Gastroesophageal sphincter (tissue), 3 donors: ENCODE results near the gene CALML6.

Experiments used
- EP300 ChIP-seq: sonication (generic); formaldehyde crosslinking; IDR thresholded peaks from one replicate; pipeline ENCODE4 v1.6.1; 2017; ENCODE audit warnings: antibody characterized with exemption, mild to moderate bottlenecking
- POLR2A ChIP-seq, 2 donors: fragments of 450-650 bp; IDR thresholded peaks; one replicate each; pipeline ENCODE4 v1.6.1; 2017; ENCODE audit warnings: antibody characterized with exemption in 2 of 2, mild to moderate bottlenecking in 2 of 2, moderate library complexity in 1 of 2
- POLR2AphosphoS5 ChIP-seq: sonication (generic); formaldehyde crosslinking; IDR thresholded peaks from one replicate; pipeline ENCODE4 v1.6.1; 2017; ENCODE audit warnings: antibody characterized with exemption
- TF ChIP-seq, protein P1 (sequence below), 4 experiments: fragments of 200-600 bp in 2 of 4; fragments of 450-650 bp in 2 of 4; sonication (generic) in 1 of 4; IDR thresholded peaks; one replicate each; pipeline ENCODE4 v1.5.1; 2017 to 2019; ENCODE audit warnings: antibody characterized with exemption in 4 of 4, mild to moderate bottlenecking in 2 of 4, moderate library complexity in 2 of 4

DNA sequence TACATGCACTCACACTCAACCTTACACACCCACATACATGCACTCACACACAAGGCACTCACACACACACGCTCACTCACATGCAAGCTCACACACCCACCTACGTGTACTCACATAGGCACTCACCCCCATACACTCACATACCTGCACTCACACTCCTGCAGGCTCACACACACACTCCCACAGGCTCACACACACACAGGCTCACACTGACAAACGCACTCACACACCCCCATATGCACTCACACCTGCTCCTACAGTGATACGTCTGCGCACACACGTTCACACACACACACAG, 23.2 kb downstream of the CALML6 start:
- TF ChIP-seq POLR2A (IDR thresholded peaks at IDR 0.05) (no peak), POLR2AphosphoS5 (no peak), EP300 (no peak)
- TF ChIP-seq, protein P1, sequence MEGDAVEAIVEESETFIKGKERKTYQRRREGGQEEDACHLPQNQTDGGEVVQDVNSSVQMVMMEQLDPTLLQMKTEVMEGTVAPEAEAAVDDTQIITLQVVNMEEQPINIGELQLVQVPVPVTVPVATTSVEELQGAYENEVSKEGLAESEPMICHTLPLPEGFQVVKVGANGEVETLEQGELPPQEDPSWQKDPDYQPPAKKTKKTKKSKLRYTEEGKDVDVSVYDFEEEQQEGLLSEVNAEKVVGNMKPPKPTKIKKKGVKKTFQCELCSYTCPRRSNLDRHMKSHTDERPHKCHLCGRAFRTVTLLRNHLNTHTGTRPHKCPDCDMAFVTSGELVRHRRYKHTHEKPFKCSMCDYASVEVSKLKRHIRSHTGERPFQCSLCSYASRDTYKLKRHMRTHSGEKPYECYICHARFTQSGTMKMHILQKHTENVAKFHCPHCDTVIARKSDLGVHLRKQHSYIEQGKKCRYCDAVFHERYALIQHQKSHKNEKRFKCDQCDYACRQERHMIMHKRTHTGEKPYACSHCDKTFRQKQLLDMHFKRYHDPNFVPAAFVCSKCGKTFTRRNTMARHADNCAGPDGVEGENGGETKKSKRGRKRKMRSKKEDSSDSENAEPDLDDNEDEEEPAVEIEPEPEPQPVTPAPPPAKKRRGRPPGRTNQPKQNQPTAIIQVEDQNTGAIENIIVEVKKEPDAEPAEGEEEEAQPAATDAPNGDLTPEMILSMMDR (IDR thresholded peaks at IDR 0.05), result no peak
